Hematopoietic multipotent progenitor cell treated with erythropoietin and hydrocortisone succinate and interleukin-3 and kit ligand, for 4 days (in vitro differentiated cells): ENCODE measurements around the gene NPTN.

Experiments used
- DNase-seq: peaks from one replicate; pipeline ENCODE4 v3.0.0-alpha.2; 2015

Gene NPTN

GRCh38 chr15:73631915-73632669, 1.1 kb downstream of the NPTN start:
- DNase-seq: peak; percentile 57

- no peak for DNase-seq
Observed at GRCh38 chr15:73630921-73631362, 2.2 kb downstream of the NPTN start.

- DNase-seq: no peak
Observed at GRCh38 chr15:73629798-73630429, 3.3 kb downstream of the NPTN start.

DNA sequence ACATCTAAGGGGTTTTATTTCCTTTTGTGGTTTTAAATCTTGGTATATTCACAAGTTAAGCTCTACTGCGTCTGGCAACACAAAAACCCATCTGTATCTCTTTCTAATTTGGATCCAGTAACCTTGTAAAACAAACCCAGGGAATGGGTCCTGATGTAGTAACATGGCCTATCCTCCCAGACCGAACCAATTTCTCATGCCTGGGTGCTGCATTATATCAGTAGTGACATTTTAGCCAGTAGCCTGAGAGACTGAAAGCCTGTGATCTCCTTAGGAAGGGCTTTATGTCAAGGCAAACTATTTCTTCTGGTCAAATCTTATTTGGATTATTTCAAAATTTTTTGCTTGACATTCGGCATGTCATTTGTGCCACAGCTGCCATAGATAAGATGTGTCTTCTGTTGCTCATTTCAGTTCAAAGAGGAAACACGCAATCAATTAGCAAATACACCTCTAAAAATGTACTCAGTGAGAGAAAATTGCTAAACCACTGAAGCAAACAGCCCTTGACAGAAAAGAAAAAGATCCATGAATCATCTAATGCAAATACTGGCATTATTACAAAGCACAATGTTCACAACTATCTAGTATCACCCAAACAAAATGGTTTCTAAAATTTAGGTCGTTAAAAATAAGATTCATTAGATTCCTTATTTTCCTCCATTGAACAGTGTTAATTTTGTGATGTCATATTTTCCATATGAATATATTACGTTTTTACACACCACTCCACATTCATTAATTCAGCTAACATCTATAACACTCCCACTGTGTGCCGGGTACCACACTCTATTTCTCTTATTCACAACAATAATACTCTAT, 4.0 kb downstream of the NPTN start:
- DNase-seq: peak; percentile 45

GRCh38 chr15:73628102-73628501, 5.1 kb downstream of the NPTN start:
- no peak for DNase-seq

DNA sequence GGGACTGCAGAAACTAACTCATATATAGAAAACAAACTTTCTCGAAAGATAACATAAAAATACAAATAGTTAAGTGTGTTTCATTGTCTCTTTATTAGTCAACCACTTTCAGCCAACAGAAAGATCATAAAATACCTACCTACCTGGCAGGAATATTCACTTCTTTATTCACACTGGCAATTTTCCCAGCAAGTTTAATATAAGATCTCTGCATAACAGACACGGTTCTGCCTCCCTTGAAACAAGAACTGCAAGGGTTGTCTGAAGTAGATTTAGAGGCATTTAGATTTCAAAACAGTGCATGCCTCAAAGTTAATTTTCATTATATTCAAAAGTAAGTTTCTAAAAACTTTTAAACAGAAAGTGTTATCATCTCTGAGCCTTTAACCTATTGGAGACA, 7.1 kb downstream of the NPTN start:
- DNase-seq: no peak

GRCh38 chr15:73624530-73624929, 8.7 kb downstream of the NPTN start:
- DNase-seq: no peak

- DNase-seq: no peak
Observed at GRCh38 chr15:73621286-73621826, 11.8 kb downstream of the NPTN start.

DNA sequence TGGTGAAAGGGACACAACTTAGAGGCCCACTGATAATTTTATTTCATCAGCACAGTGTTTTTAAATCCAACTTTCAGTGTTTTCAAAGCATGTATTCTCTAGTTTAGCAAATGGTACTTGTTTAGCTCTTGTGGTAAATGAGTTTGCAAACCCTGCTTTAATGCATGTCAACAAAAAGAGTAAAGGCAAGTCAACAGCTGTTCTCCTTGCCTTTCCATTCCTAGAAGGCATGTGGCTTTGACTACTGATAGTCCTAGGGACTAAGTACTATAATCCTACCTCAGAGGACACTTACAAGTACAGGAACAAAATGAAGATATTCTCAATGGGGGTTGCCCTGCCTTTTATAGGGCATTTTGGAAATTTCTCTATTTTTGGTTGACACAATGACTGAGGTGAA, 13.1 kb downstream of the NPTN start:
- no peak for DNase-seq

DNA sequence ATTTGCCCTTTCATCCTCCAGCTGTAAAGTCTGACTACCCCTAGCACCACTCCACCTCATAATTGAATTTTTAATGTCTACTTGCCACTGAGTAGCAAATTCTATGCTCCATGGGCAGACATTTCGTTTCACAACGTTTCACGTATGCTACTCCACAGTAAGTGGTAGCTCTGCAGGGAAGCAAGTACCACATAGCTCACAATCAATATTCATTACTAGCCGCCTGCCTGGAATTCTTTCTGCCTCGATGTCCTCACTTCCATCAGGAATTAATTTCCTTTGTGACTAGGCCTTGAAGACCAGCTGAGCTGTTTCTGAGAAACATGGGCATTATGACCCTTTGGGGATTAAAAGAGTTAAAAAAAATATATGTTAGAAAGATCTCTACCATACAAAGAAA, 15.3 kb downstream of the NPTN start:
- DNase-seq: no peak

- DNase-seq: no peak
Observed at GRCh38 chr15:73617301-73617831, 15.8 kb downstream of the NPTN start.

DNA sequence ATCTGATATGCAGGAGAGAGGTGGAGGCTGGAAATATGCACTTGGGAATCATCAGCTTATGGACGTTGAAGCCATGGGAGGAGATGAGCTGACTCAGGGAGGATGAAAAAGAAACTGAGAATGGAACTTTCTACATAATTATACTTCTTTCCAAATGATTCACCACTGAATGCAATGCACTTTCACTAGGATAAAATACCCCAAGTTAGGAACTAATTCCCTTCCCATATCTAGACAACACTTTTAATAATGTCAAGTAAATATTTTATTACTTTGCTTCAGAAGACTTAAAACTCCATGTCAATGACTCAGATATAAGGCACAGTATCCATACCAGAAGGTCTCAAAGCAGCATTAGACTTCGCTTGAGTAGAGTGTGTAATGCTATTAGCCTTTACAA, 24.2 kb downstream of the NPTN start:
- DNase-seq: no peak

- DNase-seq: no peak
Observed at GRCh38 chr15:73608475-73608874, 24.7 kb downstream of the NPTN start.

DNA sequence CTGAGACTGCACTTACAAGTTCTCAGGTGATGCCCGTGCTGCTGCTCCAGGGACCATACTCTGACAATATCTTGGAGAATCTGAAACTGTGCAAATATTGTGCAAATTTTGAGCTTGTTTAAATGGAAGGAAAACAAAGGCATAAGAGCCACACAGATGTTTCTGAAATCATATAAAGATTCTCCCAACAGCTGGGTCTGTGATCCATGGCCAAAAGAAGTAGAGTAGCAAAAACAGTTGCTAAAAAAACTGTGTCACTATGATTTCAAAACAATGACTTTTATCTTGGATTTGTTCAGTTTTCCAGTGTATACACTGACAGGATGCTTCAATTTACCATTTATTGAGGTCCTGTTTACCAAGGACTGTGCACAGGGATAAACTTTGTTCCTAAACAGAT, 25.3 kb downstream of the NPTN start:
- no peak for DNase-seq

GRCh38 chr15:73607405-73607804, 25.8 kb downstream of the NPTN start:
- DNase-seq: no peak

GRCh38 chr15:73605759-73606436, 27.3 kb downstream of the NPTN start:
- no peak for DNase-seq

- no peak for DNase-seq
Observed at GRCh38 chr15:73604477-73604876, 28.7 kb downstream of the NPTN start.

GRCh38 chr15:73602992-73603391, 30.2 kb downstream of the NPTN start:
- no peak for DNase-seq

GRCh38 chr15:73602446-73602843, 30.7 kb downstream of the NPTN start:
- peak; percentile 23 for DNase-seq

- peak; percentile 33 for DNase-seq
Observed at GRCh38 chr15:73601451-73602445, 31.4 kb downstream of the NPTN start.
